ENCODE data around the gene ZFPM1. TPM values are rescaled to one million over a fixed set of nuclear protein-coding genes. Genes with fewer than 3 reads are reported as not detected.

Gene ZFPM1
- total RNA-seq, 4 donors from 2014 or later: 4.2 to 9.3 (median 5.1) TPM

- no peak overlapping the region for H3K27ac ChIP-seq
- no peaks in the 10 kb centered on the region for H3K36me3 ChIP-seq
- 54% methylated on average over 9 of the region's 48 CpGs for WGBS
- H3K4me1 ChIP-seq: peaks cover 34% of the 10 kb centered on the region
- TF ChIP-seq EP300 (IDR thresholded peaks at IDR 0.05) (no peak), POLR2A (IDR thresholded peaks at IDR 0.05) (no peak), CTCF (IDR thresholded peaks at IDR 0.05) (no peak)
- peak overlapping the region; percentile 53 for H3K4me3 ChIP-seq
- DNase-seq (ENCODE audit: low spot score in 2 of 2): no peak
- H3K27me3 ChIP-seq: peaks cover 45% of the 10 kb centered on the region
- H3K9me3 ChIP-seq: no peaks in the 10 kb centered on the region
Measured at GRCh38 chr16:88429387-88430184, 23.5 kb upstream of the ZFPM1 start.

- TF ChIP-seq CTCF (IDR thresholded peaks at IDR 0.05) (no peak), POLR2AphosphoS5 (IDR thresholded peaks at IDR 0.05) (no peak), POLR2A (IDR thresholded peaks at IDR 0.05) (no peak), EP300 (IDR thresholded peaks at IDR 0.05) (no peak)
- no peak for DNase-seq (ENCODE audit: low spot score in 2 of 2)
- WGBS: no CpG with 5 or more reads among the region's 36 CpGs
- no peaks in the 10 kb centered on the region for H3K9me3 ChIP-seq
- H3K4me3 ChIP-seq: peak overlapping the region; percentile 53
- no peak overlapping the region for H3K27ac ChIP-seq
- H3K36me3 ChIP-seq: no peaks in the 10 kb centered on the region
- peaks cover 45% of the 10 kb centered on the region for H3K27me3 ChIP-seq
- H3K4me1 ChIP-seq: peaks cover 28% of the 10 kb centered on the region
Measured at GRCh38 chr16:88430185-88430523, 22.9 kb upstream of the ZFPM1 start.

GRCh38 chr16:88430524-88431446, 22.3 kb upstream of the ZFPM1 start:
- TF ChIP-seq CTCF (IDR thresholded peaks at IDR 0.05) (no peak), POLR2A (IDR thresholded peaks at IDR 0.05) (no peak), POLR2AphosphoS5 (IDR thresholded peaks at IDR 0.05) (no peak), EP300 (IDR thresholded peaks at IDR 0.05) (no peak)
- Histone ChIP-seq H3K4me3 (peak overlapping the region; percentile 53), H3K9me3 (no peaks in the 10 kb centered on the region), H3K4me1 (peaks cover 25% of the 10 kb centered on the region), H3K27me3 (peaks cover 45% of the 10 kb centered on the region), H3K27ac (no peak overlapping the region), H3K36me3 (no peaks in the 10 kb centered on the region)
- 3% methylated on average over 6 of the region's 80 CpGs for WGBS
- no peak for DNase-seq (ENCODE audit: low spot score in 2 of 2)

- TF ChIP-seq POLR2A (IDR thresholded peaks at IDR 0.05): no peak
- no peak for TF ChIP-seq CTCF (IDR thresholded peaks at IDR 0.05)
- no peak for TF ChIP-seq POLR2AphosphoS5 (IDR thresholded peaks at IDR 0.05)
- TF ChIP-seq EP300 (IDR thresholded peaks at IDR 0.05): no peak
- WGBS: 89% methylated on average over 3 of the region's 22 CpGs
- H3K9me3 ChIP-seq: no peaks in the 10 kb centered on the region
- DNase-seq (ENCODE audit: low spot score in 2 of 2): no peak
- H3K27me3 ChIP-seq: peaks cover 45% of the 10 kb centered on the region
- H3K4me1 ChIP-seq: peaks cover 25% of the 10 kb centered on the region
- H3K36me3 ChIP-seq: no peaks in the 10 kb centered on the region
- H3K27ac ChIP-seq: no peak overlapping the region
- no peak overlapping the region for H3K4me3 ChIP-seq
Measured at GRCh38 chr16:88431651-88432050, 21.4 kb upstream of the ZFPM1 start.

- H3K4me3 ChIP-seq: no peak overlapping the region
- H3K27ac ChIP-seq: no peak overlapping the region
- no peak for DNase-seq (ENCODE audit: low spot score in 2 of 2)
- no peaks in the 10 kb centered on the region for H3K9me3 ChIP-seq
- H3K27me3 ChIP-seq: peaks cover 45% of the 10 kb centered on the region
- TF ChIP-seq POLR2AphosphoS5 (IDR thresholded peaks at IDR 0.05) (no peak), EP300 (IDR thresholded peaks at IDR 0.05) (no peak), CTCF (IDR thresholded peaks at IDR 0.05) (no peak), POLR2A (IDR thresholded peaks at IDR 0.05) (no peak)
- H3K4me1 ChIP-seq: peaks cover 29% of the 10 kb centered on the region
- no peaks in the 10 kb centered on the region for H3K36me3 ChIP-seq
- WGBS: 89% methylated on average over 4 of the region's 22 CpGs
Measured at GRCh38 chr16:88432174-88432573, 20.9 kb upstream of the ZFPM1 start.

Data from suprapubic skin (tissue), 4 donors.